Panc1 (cell line): ENCODE measurements around the gene KLF16.

ENCODE experiments used
- POLR2AphosphoS5 ChIP-seq: IDR thresholded peaks from 2 replicates; pipeline ENCODE4 v1.6.1; 2012; ENCODE audit warnings: mild to moderate bottlenecking, low read depth, low read length, moderate library complexity
- TF ChIP-seq, protein P1 (sequence below): fragments of 450-650 bp; IDR thresholded peaks from 2 replicates; pipeline ENCODE4 v1.5.1; 2017; ENCODE audit warnings: mild to moderate bottlenecking

DNA sequence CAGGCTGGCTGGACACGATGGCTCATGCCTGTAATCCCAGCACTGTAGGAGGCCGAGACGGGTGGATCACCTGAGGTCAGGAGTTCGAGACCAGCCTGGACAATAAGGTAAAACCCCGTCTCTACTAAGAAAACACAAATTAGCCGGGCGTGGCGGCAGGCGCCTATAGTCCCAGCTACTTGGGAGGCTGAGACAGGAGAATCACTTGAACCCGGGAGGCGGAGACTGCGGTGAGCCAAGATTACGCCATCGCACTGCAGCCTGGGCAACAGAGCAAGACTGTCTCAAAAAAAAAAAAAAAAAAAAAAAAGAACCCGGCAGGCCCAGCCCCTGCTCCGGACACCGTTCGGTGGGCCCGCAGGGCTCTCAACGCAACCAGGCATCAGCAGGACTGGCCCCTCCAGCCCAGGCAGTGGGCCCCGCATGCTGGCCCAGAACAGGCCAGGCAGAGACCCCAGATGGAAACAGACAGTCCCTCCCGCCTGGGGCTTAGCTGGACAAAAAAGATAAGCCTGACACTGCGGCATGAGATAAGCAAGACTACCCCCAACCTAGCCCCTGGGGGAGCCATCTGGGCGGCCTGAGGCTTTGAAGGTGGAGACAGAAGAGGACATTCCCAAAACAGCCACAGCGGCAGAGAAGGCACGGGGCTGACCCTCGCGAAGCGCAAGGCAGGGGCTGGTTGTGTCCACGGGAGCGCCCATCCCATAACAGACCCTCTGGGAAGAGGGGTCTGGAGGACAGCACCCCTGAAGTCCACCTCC is 26.7 kb downstream of the KLF16 start:
- TF ChIP-seq, protein P1, sequence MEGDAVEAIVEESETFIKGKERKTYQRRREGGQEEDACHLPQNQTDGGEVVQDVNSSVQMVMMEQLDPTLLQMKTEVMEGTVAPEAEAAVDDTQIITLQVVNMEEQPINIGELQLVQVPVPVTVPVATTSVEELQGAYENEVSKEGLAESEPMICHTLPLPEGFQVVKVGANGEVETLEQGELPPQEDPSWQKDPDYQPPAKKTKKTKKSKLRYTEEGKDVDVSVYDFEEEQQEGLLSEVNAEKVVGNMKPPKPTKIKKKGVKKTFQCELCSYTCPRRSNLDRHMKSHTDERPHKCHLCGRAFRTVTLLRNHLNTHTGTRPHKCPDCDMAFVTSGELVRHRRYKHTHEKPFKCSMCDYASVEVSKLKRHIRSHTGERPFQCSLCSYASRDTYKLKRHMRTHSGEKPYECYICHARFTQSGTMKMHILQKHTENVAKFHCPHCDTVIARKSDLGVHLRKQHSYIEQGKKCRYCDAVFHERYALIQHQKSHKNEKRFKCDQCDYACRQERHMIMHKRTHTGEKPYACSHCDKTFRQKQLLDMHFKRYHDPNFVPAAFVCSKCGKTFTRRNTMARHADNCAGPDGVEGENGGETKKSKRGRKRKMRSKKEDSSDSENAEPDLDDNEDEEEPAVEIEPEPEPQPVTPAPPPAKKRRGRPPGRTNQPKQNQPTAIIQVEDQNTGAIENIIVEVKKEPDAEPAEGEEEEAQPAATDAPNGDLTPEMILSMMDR: no peak
- TF ChIP-seq POLR2AphosphoS5: no peak
